Lower leg skin (tissue), 4 donors: ENCODE data around the gene KLHDC3. TPM values are rescaled to one million over a fixed set of nuclear protein-coding genes. Genes with fewer than 3 reads are reported as not detected.
"Not testable (repeated sequence)": the region's sequence is repeated elsewhere in the genome, so short reads cannot be mapped to it uniquely, and the experiment has no call there.

Experiments
- DNase-seq, 2 donors: peaks; one replicate each; pipeline ENCODE4 v3.0.0-alpha.2; 2019; ENCODE audit warnings: low spot score in 2 of 2
- H3K4me3 ChIP-seq: fragments of 200-600 bp; sonication (generic); 2 replicates; pipeline ENCODE4 v1.5.1; 2017; ENCODE audit warnings: mild to moderate bottlenecking, low read depth; ENCODE audit not compliant: poor library complexity, severe bottlenecking
- CTCF ChIP-seq, 3 donors: fragments of 450-650 bp; IDR thresholded peaks; one replicate each; pipeline ENCODE4 v1.5.1; 2016; ENCODE audit warnings: antibody characterized with exemption in 3 of 3, mild to moderate bottlenecking in 3 of 3, moderate library complexity in 2 of 3
- POLR2A ChIP-seq, 2 donors: fragments of 450-650 bp; IDR thresholded peaks; one replicate each; pipeline ENCODE4 v1.6.1; 2016 to 2017; ENCODE audit warnings: antibody characterized with exemption in 2 of 2, mild to moderate bottlenecking in 1 of 2, moderate library complexity in 1 of 2
- WGBS, 2 donors: methylation state at CpG; one replicate each; pipeline ENCODE4 v1.1.5; 2018; 5-methylcytosine and 5-hydroxymethylcytosine counted together
- intact Hi-C: fragments of 100-400 bp; cut with DNase I; formaldehyde crosslinking; loops from one replicate; pipeline ENCODE4 v1.15.0; 2023; ENCODE audit warnings: low total_unique reads
- total RNA-seq, 4 donors: library from RNA; depleted of rRNA; stranded (reverse); fragments of >200 nt; gene quantifications; one replicate each; pipeline ENCODE4 v1.1.0, GENCODE V29; 2016

The KLHDC3 gene
- total RNA-seq, 4 donors from 2014 or later, result 75.1 to 84.7 (median 79.6) TPM

DNA sequence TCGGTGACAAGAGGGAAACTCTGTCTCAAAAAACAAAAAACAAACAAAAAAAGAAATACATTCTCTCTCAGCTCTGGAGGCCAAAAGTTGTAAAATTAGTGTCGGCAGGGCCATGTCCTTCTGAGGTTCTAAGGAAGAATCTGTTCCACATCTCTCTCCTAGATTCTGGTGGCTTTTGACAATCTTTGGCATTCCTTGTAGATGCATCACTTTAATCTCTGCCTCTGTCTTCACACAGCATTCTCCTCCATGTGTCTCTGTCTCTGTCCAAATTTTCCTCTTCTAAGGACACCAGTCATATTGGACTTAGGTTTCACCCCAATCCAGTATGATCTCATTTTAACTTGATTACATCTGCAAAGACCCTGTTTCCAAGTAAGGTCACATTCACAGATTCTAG, 20.6 kb upstream of the KLHDC3 start:
- intact Hi-C loops, result no loop called here
- TF ChIP-seq CTCF (IDR thresholded peaks at IDR 0.05) (no peak), POLR2A (IDR thresholded peaks at IDR 0.05) (no peak)
- no peak for DNase-seq
- 81 to 91% methylated on average over 2 of the region's 2 CpGs for WGBS, 2 donors
- no peak overlapping the region for H3K4me3 ChIP-seq

- H3K4me3 ChIP-seq, result no peak overlapping the region
- DNase-seq, result no peak
- intact Hi-C loops, result no loop called here
- no peak for TF ChIP-seq CTCF (IDR thresholded peaks at IDR 0.05)
These were observed 17.5 kb upstream of the KLHDC3 start for GRCh38 chr6:42996513-42996912.

DNA sequence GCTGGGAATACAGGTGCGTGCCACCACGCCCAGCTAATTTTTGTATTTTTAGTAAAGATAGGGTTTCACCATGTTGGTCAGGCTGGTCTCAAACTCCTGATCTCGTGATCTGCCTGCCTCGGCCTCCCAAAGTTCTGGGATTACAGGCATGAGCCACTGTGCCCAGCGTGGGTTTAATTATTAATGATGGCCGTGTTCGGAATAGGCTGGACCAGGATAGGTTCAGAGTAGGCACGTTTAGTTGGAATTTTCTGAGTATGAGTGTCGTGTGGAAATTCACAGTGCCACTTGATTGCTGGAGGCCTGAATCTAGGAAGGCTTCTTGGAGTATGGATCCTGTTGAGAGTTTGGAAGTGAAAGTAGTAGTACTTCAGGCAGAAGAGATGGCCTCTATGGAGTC, 15.8 kb upstream of the KLHDC3 start:
- H3K4me3 ChIP-seq, intact Hi-C loops, DNase-seq: not testable (repeated sequence)
- 92 to 93% methylated on average over 9 of the region's 9 CpGs for whole genome bisulfite sequencing, 2 donors

DNA sequence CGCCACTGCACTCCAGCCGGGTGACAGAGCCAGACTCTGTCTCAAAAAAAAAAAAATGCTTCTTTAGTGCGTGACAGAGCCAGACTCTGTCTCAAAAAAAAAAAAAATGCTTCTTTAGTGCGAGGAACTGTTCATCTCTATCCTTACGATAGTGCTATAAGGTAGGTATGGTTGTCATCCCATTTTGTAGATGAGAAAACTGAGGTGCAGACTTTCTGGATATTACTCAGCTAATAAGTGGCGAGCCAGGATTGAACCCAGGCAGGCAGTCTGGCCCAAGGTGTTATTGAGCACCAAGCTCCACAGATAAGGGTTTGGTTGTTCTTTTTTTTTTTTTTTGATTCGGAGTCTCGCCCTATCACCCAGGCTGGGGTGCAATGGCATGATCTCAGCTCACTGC, 12.2 kb upstream of the KLHDC3 start:
- no peak for TF ChIP-seq CTCF (IDR thresholded peaks at IDR 0.05)
- TF ChIP-seq POLR2A (IDR thresholded peaks at IDR 0.05), result no peak
- no peak overlapping the region for H3K4me3 ChIP-seq
- 92 to 96% methylated on average over 8 of the region's 8 CpGs for WGBS, 2 donors
- DNase-seq, result no peak
- intact Hi-C loops, result no loop called here

GRCh38 chr6:43005844-43006243, 8.2 kb upstream of the KLHDC3 start:
- WGBS, 2 donors, result 90 to 92% methylated on average over 5 of the region's 5 CpGs

DNA sequence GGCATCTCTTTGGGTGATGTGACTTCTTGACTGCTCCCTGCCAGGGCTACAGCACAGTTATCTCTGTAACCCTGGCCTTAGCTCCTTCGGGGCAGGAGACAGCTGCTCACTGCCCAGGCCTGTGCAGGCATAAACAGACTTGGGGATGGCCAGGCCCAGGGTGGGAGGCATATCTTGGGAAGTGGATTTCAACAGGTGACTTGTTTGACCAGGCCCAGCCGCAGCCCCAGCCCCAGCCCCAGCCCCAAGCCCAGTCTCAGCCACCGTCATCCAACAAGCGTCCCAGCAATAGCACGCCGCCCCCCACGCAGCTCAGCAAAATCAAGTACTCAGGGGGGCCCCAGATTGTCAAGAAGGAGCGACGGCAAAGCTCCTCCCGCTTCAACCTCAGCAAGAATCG, 7.8 kb upstream of the KLHDC3 start:
- TF ChIP-seq CTCF (IDR thresholded peaks at IDR 0.05) (no peak), POLR2A (IDR thresholded peaks at IDR 0.05) (no peak)
- intact Hi-C loops, result no loop called here
- no peak for DNase-seq
- WGBS, 2 donors, result 94 to 96% methylated on average over 11 of the region's 11 CpGs
- H3K4me3 ChIP-seq, result no peak overlapping the region

More at GRCh38 chr6:43005844-43006243, 8.2 kb upstream of the KLHDC3 start:
- TF ChIP-seq POLR2A (IDR thresholded peaks at IDR 0.05), result no peak
- no peak overlapping the region for H3K4me3 ChIP-seq
- no peak for DNase-seq
- intact Hi-C loops, result no loop called here

- TF ChIP-seq CTCF (IDR thresholded peaks at IDR 0.05), result no peak
- TF ChIP-seq POLR2A (IDR thresholded peaks at IDR 0.05), result no peak
These were observed 6.9 kb upstream of the KLHDC3 start for GRCh38 chr6:43007126-43007525.

More at GRCh38 chr6:43007126-43007525, 6.9 kb upstream of the KLHDC3 start:
- 93 to 94% methylated on average over 9 of the region's 9 CpGs for WGBS, 2 donors
- intact Hi-C loops, result no loop called here
- DNase-seq, result no peak
- no peak overlapping the region for H3K4me3 ChIP-seq
